Astrocyte of the hippocampus (primary cell): ENCODE measurements around the gene P2RX3.
"Not testable (repeated sequence)": the region's sequence is repeated elsewhere in the genome, so short reads cannot be mapped to it uniquely, and the experiment has no call there.

Experiments
- DNase-seq: peaks from one replicate; pipeline ENCODE4 v3.0.0; 2011; ENCODE audit warnings: low read depth, low spot score

The P2RX3 gene

DNA sequence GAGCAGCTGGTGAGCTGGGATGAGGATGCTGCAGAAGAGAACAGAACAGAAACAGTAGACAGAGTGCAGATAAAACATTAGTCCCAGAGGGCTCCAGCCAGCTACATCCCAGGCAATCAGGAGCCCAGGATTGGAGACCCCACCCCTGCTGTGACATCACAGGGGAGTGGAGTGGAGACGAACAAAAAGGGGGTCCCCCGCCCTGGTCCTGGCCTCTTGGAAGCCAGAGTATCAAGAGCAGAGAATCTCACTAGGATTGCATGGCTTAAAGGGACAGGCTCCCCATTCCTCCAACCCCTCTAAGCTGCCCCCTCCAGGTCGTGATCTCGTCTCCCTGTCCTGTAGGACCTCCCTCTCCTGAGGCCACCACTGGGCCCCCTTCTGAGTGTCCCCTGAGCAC, at the start of gene P2RX3:
TSS of gene P2RX3 (plus strand) at position 211 of the 400 bp plus-strand sequence. CDS start 199 bp downstream, outside the sequence.
- no peak for DNase-seq

DNA sequence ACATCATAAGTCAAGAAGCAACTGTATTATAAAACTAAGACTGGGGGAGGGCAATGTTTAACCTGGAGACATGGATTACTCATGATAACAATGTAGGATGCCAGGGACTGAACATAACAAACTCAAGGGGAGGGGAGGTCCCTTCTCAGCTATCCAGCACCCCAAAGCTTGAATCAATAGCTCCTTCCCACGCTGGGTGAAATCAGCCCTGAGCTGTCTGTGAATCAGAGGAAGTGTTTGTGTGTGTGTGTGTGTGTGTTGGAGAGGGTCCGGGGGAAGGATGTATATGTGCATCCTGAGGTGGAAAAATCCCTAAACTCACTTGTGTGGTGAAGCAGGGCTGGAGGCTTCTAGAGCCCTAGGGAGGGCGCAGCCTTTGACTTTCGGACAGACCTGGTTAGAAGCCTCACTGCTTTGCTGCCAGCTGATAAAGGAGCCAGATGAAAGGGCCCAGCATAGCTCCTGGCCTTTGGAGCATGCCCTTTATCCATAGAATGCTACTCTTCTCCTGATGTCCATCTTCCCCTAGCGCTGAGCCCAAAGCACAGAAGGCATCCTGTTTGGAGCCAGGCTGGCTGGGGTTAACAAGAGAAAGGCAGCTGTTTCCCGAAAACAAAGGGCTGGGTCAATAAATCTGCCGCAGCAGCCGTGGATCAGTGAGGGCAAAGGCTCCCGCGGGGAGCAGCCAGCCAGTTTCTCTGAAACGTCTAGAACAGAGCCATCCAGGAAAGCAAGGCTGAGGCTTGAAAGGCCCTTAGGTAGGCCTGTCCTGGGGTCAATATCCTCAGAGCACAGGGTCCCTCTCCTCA, 49.2 kb upstream of the P2RX3 start:
- DNase-seq, result peak; percentile 58

DNA sequence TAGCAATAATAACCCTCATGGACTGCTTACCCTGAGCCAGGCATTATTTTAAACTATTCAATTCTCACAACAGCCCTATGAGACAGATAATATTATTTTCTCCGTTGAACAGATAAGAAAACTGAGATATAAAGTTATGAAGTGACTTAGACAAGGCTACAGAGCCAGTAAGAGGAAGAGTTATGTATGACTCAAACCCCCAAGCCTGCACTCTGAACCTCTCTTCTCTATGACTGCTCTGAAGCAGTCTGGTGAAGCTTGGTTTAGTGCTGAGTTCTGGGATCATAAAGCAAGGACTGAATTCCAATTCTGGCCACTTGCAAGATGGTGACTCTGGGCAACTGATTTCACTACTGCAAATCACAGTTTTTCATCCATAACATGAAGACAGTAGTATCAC, 47.9 kb upstream of the P2RX3 start:
- no peak for DNase-seq

DNA sequence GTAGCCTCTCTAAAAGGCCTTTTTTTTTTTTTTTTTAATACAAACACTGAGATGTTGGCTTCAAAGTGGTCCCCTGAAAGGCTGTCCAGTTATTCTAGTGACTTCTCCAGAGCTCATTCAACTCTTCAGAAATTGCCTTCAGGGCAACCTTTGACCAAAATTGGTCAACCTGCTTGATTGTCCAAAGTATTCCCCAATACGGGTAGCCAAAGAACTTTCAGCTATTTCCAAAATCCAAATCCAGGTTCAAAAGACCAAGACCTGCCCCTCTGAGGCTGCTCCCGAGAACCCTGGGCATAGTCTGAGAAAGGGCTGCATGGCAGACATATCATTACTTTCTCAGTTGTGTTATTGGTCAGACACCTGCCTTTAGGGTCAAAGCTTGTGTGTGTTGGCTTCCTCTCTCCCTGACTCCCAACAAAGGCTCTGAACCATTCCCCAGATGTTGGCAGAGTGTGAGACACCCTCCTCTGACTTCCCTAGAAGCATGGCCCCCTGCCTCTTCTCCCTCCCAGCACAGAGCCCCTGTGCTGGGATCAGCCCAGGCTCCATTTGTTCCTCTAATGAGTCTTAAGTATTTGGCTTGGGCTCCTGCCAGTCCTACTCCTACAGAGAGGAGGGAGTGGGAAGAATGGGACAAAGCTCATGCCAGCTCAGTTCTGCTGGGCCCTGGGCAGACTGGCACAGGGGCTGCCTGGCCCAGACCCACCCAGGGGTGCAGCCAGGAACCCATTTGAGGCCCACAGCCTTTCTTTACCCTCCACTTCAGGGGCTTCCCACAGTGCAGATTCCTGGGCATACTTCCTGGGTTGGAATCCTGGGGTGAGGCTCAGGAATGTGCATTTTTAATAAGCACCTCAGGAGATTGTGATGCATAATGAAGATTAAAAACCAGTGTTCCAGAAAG, 43.7 kb upstream of the P2RX3 start:
- DNase-seq, result peak; percentile 95

DNA sequence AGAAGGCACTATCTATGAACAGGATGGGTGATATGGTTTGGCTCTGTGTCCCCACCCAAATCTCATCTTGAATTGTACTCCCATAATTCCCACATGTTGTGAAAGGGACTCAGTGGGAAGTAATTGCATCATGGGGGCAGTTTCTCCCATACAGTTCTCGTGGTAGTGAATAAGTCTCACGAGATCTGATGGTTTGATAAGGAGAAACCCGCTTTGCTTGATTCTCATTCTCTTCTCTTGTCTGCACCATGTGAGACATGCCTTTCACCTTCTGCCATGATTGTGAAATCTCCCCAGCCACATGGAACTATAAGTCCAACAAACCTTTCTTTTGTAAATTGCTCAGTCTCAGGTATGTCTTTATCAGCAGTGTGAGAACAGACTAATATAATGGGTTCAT, 41.9 kb upstream of the P2RX3 start:
- DNase-seq, result not testable (repeated sequence)

DNA sequence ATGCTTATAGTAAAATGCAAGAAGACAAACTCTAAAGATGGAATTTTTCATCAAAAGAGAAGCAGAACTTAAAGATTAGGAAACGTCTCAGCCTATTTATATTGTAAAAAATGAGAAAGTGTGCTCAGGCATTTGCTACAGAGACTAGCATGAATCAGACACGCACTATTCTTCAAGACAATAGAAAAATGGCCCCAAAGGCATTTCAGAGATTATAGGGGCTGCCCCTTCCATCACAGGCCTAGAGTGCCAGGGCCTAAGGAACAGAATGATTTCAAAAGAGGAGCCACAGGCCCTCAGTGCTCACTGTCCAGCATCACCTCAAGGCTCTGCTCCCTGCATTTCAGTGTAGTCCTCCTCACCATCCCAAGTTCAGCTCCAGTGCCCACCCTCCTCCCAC, 40.9 kb upstream of the P2RX3 start:
- DNase-seq, result no peak

DNA sequence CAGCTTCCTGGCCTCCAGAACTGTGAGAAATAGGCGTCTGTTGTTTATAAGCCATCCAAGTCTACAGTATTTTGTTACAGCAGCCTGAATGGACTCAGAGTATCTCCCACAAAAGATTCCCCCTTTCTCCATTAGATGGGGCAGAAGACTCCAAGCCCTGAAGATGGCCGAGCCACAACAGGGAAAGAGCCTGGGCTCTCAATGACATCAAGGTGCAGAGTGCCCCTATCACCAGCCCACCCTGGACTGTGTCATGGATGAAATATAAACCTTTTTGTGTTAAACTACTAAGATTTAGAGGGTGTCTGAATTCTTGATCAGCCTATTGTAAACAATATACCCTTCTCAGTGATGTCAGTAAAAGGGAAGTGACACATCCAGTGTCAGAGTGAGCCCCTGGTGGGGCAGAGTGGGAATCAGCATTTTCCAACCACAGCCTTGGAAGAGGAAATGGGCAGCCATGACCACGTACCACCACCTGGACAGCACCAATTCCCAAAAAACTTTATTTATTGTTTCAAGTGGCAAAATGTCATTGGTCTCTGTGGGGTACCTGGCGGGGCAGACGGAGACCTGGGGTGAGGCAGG, 38.9 kb upstream of the P2RX3 start:
- DNase-seq, result no peak

DNA sequence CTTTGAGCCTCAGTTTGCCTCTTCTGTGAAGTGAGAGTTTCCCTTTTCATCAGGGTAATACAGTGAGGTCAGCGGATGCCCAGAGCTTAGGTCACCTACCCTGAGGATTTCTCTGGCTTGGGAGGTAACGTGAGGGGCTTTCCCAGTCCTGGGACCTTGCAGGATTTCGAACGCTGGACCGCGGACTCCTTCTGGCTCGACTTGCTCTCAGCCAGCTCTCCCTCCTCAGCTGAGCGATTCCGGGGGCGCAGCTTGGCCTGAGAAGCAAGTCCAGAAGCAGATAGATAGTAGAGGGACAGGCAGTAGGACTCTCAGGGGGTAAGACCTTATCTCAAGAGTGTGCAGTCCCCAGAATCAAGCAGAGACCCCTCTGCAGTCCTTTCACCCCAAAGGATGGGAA, 37.4 kb upstream of the P2RX3 start:
- no peak for DNase-seq

DNA sequence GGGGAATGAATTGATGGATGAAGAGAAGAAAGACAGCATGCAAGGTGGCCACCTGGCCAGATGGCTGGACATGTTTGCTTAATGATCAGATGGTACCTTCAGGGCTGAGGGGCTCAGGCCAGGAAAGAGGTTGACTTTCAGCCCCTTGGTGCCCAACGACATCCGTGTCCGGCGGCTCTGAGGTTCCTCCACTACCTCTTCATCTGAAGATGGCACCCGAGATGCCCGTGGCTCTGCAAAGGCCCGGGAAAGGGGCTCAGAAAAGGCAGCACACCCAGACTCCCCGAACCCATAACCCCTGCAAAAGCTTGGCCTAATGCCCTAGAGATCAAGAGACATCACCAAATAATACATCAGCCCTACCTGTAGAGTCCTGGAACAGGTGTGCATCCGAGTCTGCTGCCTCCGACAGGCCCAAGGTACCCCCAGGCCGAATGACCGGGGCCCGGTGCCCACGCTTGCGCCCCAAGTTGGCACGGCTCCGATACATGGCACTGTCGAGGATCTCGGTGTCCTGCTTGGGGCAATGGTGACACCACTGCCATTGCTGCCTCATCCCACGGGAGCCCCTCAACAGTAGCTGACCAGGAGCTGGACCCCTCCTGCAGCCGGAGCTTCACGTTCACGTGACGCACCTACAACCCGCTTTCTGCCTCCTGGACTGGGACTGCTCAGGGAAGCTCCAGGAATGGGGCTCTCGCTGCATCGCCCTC, 36.3 kb upstream of the P2RX3 start:
- DNase-seq, result no peak

DNA sequence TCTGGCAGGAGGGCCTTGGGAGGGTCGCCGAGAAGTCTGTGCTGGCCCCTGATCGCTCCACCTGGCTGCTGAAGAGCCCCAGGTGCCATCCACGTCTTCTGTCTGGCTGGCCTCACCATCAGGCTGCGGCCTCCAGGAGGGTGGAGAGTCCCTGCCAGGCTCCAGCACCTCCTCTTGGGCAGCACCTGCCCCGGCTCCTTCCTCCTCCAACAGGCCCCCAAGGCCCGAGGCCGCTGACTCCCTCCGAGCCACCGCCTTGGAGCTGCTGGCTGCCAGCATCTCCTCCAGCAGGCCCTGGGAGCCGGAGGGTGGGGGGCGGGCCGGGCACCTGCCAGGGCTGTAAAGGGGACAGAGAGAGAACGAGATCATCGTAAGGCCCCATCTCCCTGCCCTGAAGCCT, 35.7 kb upstream of the P2RX3 start:
- DNase-seq, result no peak

DNA sequence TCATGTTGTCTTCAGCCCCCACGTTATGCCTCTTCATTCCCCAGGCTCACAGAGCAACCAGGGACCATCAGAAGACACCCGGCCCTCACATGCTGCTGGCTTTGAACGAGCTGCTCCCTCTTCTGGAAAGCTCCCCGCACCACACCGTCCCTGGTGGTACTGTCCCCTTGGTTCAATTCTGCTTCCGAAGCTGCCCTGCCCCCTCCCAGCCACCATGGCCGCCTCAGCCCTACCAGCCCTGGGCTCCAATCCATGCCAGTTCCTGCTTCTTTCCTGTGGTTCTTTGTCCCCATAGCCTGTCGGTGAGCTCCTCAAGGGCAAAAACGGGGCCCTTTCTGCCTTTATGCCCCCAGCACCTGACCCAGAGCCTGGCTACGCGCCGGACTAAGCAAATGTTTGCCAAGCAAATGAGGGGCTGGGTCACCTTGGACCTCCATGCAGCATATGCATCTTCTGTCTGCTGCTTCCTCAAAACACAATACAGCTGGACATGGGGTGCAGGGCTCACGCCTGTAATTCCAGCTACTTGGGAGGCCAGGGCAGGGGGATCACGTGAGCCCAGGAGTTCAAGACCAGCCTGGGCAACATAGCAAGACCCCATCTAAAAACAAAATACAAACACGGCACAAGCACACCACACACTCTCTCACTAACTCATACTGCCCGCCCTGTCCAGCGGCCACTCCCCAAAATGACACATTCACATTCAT, 34.7 kb upstream of the P2RX3 start:
- DNase-seq, result no peak

DNA sequence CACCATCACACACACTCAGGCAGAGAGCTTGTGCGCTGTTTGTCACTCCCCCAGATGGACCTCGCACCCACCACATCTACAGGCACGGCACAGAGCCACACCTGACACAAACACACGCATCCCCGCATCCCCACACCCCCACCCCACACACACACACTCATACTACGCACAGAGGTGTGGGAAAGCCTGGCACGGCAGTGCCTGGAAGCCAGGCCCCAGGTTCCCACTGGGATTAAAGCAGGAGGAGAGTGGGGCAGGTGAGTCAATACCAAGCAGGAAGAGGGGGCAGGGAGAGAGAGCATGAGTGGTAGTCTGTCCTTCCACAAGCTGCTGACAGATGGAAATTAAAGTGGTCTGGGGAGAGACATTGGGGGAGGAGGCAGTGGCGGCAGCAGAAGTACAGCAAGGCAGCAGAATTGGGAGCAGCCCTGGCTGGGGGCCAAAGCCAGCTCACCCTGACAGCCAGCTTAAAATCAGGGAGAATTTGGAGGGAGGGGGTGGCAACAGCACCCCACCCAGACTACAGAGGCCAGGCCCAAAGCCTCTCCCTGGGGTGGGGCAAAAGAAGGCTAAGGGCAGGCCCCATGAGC, 34.1 kb upstream of the P2RX3 start:
- DNase-seq, result peak; percentile 64

DNA sequence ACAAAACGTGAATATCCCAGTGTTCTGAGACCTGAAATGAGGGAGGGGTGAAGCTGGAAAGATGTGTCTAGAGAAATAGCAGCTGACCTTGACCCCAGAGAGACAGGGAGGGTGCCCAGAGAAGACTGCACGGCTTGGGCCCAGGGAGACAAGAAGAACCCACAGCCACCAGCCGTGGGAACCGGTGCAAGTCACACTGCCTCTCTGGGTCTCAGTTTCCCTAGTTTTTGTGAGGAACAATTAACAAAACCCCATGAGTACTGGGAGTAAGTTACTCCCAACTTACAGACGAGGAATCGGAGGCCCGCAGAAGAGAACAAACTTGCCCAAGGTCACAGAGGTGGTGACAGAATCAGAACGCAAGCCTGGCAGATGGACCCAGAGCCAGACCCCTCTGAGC, 32.6 kb upstream of the P2RX3 start:
- no peak for DNase-seq

DNA sequence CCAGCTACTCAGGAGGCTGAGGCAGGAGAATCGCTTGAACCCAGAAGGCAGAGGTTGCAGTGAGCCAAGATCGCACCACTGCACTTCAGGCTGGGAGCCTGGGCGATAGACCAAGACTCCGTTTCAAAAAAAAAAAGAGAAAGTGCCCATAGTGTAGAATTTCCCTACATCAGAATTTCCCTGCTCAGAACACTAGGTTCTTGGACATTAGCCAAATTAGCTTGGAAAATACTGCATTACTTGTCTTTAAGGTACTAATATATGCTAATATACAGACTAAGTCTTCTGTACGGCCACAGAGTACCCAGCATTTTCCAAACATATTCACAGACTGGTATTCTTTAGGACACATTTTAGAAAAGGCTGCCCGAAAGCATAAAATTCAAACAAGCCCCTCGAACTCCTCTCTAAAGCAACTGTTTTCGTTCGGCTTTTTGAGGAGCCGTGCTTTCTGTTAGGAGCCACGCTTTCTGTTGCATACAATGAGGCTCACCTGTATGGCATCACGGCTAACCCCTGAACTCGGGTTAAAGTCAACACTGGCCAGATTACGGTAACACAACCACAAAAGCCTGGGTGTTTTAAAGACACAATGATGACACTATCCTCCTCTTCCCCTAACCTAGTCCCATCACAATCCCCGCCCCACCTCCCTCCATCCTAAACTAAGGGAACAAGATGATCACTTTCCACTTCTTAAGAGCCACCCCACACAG, 31.8 kb upstream of the P2RX3 start:
- DNase-seq, result no peak

DNA sequence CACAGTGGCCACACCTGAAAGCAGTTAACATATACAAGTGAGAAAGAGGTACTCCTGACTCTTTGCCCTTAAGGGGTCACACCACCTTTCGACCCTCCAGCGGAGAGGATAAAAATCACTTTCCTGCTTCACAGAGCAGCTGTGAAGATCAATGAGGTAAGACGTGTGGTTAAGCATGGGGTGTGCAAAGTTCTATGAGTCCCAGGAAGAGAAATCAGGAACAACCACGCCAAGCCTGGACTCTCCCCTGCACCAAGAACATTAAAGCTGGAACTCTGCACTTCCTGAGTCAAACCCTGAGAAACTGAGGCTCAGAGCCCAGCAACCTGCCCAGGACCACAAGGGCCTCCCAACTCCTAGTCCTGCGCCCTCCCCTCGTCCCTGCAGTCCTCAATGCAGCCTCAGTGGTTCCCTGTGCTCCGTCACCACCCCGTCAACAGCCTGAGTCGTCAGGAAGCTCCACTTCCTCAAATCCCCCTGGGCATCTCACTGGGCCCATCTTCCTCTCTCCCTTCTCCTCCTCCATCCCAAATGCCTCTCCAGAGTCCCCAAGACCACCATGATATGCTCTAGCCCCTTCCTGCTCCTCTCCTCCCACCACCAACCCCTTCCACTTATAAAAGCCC, 31.1 kb upstream of the P2RX3 start:
- DNase-seq, result no peak

DNA sequence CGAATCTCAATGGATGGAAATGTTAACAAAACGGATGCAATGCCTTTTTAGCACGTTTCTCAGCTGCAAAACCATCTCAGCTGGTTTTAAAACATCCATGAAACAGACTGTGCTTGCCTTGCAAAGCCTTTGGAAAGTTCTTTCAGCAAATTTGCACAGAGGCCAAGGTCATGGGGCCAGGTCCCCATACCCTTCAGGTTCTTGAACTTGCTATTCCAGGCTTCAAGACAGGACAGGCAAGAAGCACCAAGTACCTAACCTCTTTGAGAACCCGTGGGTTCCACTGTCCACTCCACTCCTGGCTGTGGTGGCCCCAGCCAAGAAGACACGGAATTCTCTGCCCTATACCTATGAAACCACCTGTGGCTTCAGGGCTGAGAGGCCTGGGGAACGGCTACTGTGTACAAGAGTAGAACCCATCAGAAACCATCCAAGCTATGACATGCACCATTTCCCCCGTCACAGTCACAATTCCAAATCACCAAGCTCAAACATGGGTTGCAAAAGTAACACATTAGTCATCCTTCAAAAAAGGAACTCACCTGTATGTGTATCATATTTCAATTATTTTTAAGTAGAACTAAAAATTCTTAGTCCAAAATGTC, 30.4 kb upstream of the P2RX3 start:
- no peak for DNase-seq

DNA sequence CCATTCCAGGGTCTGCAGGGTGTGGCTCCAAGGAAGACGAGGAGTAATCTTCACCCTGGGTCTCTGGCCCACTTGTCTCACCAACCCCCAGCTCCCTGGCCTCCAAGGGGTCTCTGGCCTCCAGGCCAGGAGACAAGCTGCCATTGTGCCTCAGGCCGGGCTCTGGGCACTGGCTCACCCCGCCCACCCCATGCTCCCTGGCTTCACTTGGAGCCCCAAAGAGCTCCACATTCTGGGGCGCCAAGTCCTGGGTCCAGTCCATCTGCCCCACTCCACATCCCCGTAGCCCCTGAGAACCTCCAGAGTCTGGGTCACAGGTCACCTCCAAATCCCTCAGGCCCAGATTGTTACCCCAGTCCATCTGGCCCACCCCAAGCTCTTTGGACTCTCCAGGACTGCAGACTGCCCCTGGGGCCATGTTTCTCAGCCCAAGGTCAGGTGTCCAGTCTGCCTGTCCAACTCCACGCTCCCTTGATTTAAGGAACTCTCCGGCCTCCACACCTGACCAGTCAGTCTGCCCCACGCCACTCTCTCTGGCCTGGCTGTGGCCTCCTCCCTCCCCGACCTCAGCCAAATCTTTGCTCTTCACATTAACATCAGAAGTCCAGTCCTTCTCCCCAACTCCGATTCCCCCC, 29.6 kb upstream of the P2RX3 start:
- DNase-seq, result no peak
